PC-3 (cell line): Measurements from ENCODE around the gene TMEM235.

Experiments
- CTCF ChIP-seq: fragments of 300-600 bp; sonication (generic); conservative IDR thresholded peaks from 2 replicates; pipeline ENCODE4 v1.5.1; 2017; ENCODE audit warnings: antibody characterized with exemption, low read depth, mild to moderate bottlenecking, low read length
- EZH2phosphoT487 ChIP-seq: fragments of 300-600 bp; sonication (generic); IDR thresholded peaks from 2 replicates; pipeline ENCODE4 v1.6.1; 2018; ENCODE audit warnings: mild to moderate bottlenecking, antibody characterized with exemption, low read length, borderline replicate concordance

- TF ChIP-seq CTCF = no peak
- TF ChIP-seq EZH2phosphoT487 = no peak
These were observed 40.9 kb downstream of the TMEM235 start for GRCh38 chr17:78272181-78272913.
